GM18511 (cell line): Measurements from ENCODE around the gene ADAP1.

Experiments
- ATAC-seq: cut with Tn5 transposase; IDR thresholded peaks from one replicate; pipeline ENCODE4 v1.9.1; 2021; ENCODE audit warnings: mild to moderate bottlenecking, moderate library complexity; ENCODE audit not compliant: unreplicated experiment

Gene ADAP1

GRCh38 chr7:910931-911431 lies 43.5 kb downstream of the ADAP1 start:
- ATAC-seq = no peak

- no peak for ATAC-seq
Observed at GRCh38 chr7:910441-910861, 44.0 kb downstream of the ADAP1 start.

DNA sequence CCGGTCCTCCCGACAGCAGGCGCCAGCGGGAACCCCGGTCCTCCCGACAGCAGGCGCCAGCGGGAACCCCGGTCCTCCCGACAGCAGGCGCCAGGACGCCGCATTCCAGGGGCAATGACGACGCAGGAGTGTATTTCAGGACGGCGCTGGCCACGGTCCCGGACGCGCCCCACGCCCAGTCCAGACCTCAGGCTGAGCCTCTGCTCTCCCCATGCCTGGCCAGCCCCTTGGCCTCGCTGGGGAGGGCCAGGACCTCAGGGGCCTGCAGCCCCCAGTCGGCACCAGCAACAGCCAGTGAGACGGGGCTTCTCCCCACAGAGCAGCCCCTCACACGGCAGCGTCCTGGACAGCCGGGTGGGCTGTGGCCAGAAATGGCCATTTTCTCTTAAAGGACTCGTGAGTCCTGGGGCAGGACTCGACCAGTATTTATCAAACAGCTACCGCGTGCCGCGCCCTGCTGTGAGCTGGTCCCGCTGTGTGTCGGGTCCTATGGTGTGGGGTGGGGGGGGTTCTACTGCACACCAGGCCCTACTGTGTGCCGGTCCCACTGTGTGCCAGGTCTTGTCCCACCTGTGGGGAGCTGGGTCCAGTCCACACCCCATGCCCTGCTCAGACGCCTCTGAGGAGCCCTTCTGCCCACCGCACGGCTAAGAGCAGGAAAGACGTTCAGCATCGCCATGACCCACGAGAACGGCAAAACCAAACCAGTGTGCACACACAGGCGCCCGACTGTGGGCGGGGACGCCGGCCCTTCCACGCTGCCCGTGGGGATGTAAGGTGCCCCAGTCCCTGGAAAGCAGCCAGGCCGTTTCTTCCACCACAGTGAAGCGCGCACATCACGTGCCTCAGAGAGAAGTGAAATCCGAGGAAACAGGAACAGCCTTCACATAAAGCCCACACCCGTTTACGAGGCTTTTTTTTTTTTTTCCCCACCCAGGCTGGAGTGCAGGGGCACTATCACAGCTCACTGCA lies 44.8 kb downstream of the ADAP1 start:
- no peak for ATAC-seq

GRCh38 chr7:908591-909357 lies 45.7 kb downstream of the ADAP1 start:
- peak; percentile 85 for ATAC-seq

DNA sequence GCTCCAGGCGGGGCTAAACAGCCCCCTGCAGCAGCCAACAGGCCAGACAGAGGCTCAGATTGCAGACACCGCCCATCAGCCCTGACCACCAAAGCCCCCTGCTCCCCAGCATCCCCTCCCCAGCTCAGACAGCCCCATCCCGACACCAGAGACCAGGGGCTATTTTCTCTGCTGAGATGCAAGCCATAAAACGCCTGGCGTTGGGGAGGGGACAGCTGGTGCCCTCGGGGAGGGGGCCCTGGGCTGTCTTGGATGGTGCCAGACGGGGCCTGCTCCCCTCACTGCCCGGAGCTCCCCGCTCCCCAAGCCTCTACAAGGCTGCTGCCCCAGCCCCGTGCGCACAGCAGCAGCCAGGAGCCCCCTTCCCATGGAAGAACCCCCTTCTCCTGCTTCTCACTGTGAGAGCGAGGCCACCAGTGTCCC lies 46.3 kb downstream of the ADAP1 start:
- no peak for ATAC-seq

- no peak for ATAC-seq
Observed at GRCh38 chr7:907158-907980, 47.1 kb downstream of the ADAP1 start.

DNA sequence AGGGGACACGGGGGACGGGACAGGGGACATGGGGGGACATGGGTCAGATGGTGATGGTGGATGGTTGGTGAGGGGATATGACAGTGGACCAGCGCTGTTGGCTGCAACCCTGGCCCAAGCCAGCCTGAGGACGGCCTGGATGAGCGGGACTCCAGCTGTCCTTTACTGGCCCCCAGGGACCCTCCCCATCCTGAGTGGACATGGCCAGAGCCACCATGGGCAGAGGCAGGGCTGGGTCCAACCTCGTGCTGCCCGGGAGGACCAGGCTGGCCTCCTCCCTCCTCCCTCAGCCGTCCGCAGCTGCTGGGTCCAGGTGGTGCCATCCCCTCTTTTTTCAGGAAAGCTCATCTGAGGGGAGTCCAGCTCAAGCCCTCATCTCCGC lies 47.7 kb downstream of the ADAP1 start:
- ATAC-seq = no peak

DNA sequence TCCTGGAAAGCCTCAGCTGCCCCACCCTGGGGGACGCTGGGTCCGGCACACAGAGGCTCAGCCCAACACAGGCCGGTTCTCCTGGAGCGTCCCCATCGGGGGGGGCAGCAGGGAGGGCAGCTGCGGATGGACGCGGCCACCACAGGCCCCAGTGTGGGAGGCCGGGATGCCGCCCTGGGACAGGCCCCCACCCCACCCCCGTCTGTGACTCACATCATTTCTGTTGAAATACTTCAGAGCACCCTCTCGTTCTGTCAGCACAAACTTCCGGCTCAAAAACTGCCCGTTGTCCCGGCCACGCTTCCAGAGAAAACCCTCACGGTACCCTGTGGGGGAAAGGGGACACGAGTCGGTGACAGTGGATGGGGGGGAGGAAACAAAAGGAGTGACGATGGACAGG lies 49.6 kb downstream of the ADAP1 start:
- no peak for ATAC-seq

DNA sequence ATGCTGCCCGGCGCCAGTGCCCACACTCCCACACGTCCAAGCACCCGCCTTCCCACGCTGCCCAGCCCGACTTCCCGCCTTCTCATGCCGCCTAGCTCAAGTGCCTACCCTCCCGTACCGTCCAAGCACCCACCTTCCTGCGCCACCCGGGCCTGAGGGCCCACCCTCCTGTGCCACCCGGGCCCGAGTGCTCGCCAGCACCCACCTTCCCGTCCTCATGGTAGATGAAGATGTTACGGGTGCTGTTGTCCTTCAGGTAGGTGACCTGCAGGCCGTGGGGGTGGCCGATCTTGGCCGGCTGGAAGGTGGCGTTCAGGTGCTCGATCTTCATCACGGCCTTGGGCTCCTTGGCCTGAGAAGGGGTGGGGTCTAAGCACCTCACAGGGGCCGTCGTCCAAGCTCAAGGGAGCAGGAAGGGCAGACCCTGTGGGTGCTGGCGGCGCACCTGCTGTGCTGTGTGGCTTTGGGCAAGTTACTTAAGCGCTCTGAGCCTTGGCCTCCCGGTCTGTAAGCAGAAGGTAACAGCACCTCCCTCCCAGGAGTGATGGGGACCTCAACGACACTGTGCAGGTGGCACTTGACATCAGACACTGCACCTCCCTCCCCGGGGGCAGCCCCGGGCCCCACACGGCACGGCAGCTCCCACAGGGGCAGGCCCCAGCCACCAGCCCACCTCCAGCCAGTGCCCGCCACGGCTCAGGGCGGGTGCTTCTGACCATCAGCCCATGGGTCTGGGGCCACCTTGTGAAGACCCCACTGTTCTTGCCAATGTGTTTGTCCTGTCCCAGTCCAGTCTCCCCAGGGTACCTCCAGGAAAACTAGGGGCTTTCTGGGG lies 50.3 kb downstream of the ADAP1 start:
- ATAC-seq = no peak

GRCh38 chr7:902996-903395 lies 51.5 kb downstream of the ADAP1 start:
- no peak for ATAC-seq

- ATAC-seq = no peak
Observed at GRCh38 chr7:901388-902154, 52.9 kb downstream of the ADAP1 start.

GRCh38 chr7:901041-901387 lies 53.5 kb downstream of the ADAP1 start:
- no peak for ATAC-seq

GRCh38 chr7:900331-901040 lies 54.0 kb downstream of the ADAP1 start:
- no peak for ATAC-seq

GRCh38 chr7:899806-900205 lies 54.7 kb downstream of the ADAP1 start:
- no peak for ATAC-seq

DNA sequence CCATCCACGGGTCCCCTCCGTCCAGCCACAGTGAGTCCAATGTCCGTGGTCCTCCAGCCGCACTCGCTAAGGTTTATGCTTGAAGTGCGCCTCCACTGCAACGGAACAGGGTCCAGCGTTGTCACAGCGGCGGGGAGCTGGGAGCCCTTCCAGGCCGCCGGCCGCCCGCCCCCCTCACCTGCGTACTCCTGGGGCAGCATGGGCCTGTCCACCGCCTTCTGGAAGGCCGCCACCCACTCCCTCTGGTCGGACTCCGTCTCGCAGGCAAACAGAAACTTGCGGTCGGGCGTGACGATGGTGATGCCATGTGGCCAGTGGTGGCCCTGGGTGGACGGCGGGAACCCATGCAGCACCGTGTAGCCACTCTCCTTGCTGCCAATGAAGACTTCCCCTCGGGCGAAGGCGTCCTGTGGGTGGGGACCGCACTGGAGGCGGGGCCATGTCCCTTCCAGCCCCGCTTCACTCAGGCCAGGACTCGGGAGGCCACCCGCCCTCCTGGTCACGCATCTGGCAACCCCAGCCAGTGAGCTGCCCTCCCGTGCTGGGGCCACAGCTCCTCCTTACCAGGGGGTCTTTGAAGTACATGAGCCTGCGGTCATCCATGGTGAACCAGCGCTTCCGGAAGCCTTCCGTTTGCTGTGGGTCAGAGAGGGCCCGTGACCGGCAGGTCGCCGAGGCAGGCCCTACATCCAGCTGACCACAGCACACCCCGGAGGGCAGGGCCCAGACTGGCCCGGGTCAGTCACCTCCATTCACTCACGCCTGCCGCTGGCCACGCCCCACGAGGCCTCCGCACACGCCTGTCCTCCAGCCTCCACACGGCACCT lies 55.4 kb downstream of the ADAP1 start:
- no peak for ATAC-seq

GRCh38 chr7:898460-898854 lies 56.0 kb downstream of the ADAP1 start:
- no peak for ATAC-seq

DNA sequence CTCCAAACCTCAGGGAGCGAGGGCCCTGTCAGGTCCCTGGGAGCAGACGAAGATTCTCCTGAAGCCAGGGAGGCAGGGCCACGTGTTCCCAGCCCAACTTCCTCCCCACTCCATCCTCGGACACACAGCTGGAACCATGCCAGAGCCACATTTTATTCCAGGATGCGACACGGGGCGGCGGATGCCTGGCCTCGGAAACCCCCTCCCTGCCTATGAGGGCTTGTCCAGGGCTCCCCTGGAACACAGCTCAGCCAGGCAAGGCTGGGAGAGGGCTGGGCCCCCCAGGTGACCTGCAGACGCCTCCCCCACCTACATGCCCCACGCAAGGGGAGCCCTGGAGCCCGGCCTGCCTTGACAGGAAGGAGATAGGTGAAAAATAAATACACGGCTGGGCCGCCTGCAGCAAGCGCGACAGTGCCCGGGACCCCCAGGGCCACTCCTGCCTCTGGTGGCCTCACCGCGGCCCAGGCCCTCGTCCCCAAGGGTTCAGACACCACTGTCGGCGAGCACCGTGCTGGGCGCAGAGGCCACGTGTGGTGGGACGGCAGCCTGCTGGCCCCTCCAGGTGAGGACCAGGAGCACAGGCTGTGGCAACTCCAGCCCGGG lies 56.6 kb downstream of the ADAP1 start:
- ATAC-seq = no peak
